ENCODE results near the gene WDR49.

GRCh38 chr3:167606836-167607235 lies 46.9 kb downstream of the WDR49 start:
- TF ChIP-seq CTCF (IDR thresholded peaks at IDR 0.05) = no peak
- TF ChIP-seq POLR2A (IDR thresholded peaks at IDR 0.05) = no peak
- TF ChIP-seq POLR2AphosphoS5 (IDR thresholded peaks at IDR 0.05; ENCODE audit: insufficient read depth in 1 of 2, low read depth in 1 of 2) = no peak

Data from vagina (tissue), 2 donors.